ENCODE measurements around the gene EID3.

GRCh38 chr12:104299842-104300481 lies 3.6 kb upstream of the EID3 start:
- TF ChIP-seq FOXK2 (IDR thresholded peaks at IDR 0.05) (no peak), FOXM1 (IDR thresholded peaks at IDR 0.05; ENCODE audit: borderline replicate concordance) (no peak), LEF1 (IDR thresholded peaks at IDR 0.05; ENCODE audit: borderline replicate concordance) (no peak), SP1 (IDR thresholded peaks at IDR 0.05) (no peak), SUZ12 (IDR thresholded peaks at IDR 0.05) (no peak)
